ENCODE measurements around the gene WIPF3. TPM values are rescaled to one million over a fixed set of nuclear protein-coding genes. Genes with fewer than 3 reads are reported as not detected.
A peak's percentile ranks its signal among the peaks of the same experiment; 100 is the strongest.

The WIPF3 gene
- total and polyA plus RNA-seq, 5 donors, result 1.8 to 4.4 (median 2.8) TPM

- no peak overlapping the region for H3K27ac ChIP-seq (ENCODE audit: low read length)
- no peaks in the 10 kb centered on the region for H3K9me3 ChIP-seq (ENCODE audit: control insufficient read depth, low read length)
- H3K4me3 ChIP-seq (ENCODE audit: low read length), result no peak overlapping the region
- ATAC-seq (no peak), DNase-seq (no peak)
- WGBS, result 95% methylated on average over 3 of the region's 3 CpGs
- H3K4me1 ChIP-seq (ENCODE audit: control insufficient read depth, insufficient read depth, low read length), result peaks cover 14% of the 10 kb centered on the region
- intact Hi-C loops (cut with DNase I), result no loop called here
- no peaks in the 10 kb centered on the region for H3K27me3 ChIP-seq (ENCODE audit: control insufficient read depth, insufficient read depth)
Measured at GRCh38 chr7:29861884-29862283, 55.6 kb downstream of the WIPF3 start.

- DNase-seq (no peak), ATAC-seq (no peak)
- Histone ChIP-seq H3K9me3 (ENCODE audit: control insufficient read depth, low read length) (no peaks in the 10 kb centered on the region), H3K4me1 (ENCODE audit: control insufficient read depth, insufficient read depth, low read length) (peaks cover 10% of the 10 kb centered on the region), H3K27me3 (ENCODE audit: control insufficient read depth, insufficient read depth) (no peaks in the 10 kb centered on the region), H3K4me3 (ENCODE audit: low read length) (no peak overlapping the region), H3K27ac (ENCODE audit: low read length) (no peak overlapping the region)
- 30% methylated on average over 2 of the region's 2 CpGs for WGBS
- intact Hi-C loops (cut with DNase I), result no loop called here
Measured at GRCh38 chr7:29864656-29865055, 58.3 kb downstream of the WIPF3 start.

GRCh38 chr7:29865526-29865925, 59.2 kb downstream of the WIPF3 start:
- peak overlapping the region; percentile 52 for H3K27ac ChIP-seq (ENCODE audit: low read length)

GRCh38 chr7:29866490-29866930, 60.2 kb downstream of the WIPF3 start:
- Histone ChIP-seq H3K9me3 (ENCODE audit: control insufficient read depth, low read length) (no peaks in the 10 kb centered on the region), H3K4me1 (ENCODE audit: control insufficient read depth, insufficient read depth, low read length) (peaks cover 10% of the 10 kb centered on the region), H3K27ac (ENCODE audit: low read length) (no peak overlapping the region), H3K4me3 (ENCODE audit: low read length) (no peak overlapping the region), H3K27me3 (ENCODE audit: control insufficient read depth, insufficient read depth) (no peaks in the 10 kb centered on the region)
- DNase-seq (peak; percentile 67 to 83 (median 77)), ATAC-seq (peak; percentile 71 to 76)
- 21% methylated on average over 3 of the region's 3 CpGs for WGBS
- intact Hi-C loops (cut with DNase I), result no loop called here

More at GRCh38 chr7:29865526-29865925, 59.2 kb downstream of the WIPF3 start:
- peak in 2 of 3 donors; percentile 37 to 53 for DNase-seq
- Histone ChIP-seq H3K4me3 (ENCODE audit: low read length) (no peak overlapping the region), H3K4me1 (ENCODE audit: control insufficient read depth, insufficient read depth, low read length) (peaks cover 10% of the 10 kb centered on the region), H3K9me3 (ENCODE audit: control insufficient read depth, low read length) (no peaks in the 10 kb centered on the region), H3K27me3 (ENCODE audit: control insufficient read depth, insufficient read depth) (no peaks in the 10 kb centered on the region)
- peak; percentile 74 to 87 for ATAC-seq
- intact Hi-C loops (cut with DNase I), result no loop called here
- WGBS, result 59% methylated on average over 4 of the region's 4 CpGs

- intact Hi-C loops (cut with DNase I), result no loop called here
Measured at GRCh38 chr7:29871787-29872398, 65.6 kb downstream of the WIPF3 start.

GRCh38 chr7:29873644-29874294, 67.5 kb downstream of the WIPF3 start:
- DNase-seq (no peak), ATAC-seq (no peak)
- 92% methylated on average over 4 of the region's 4 CpGs for WGBS
- no peak overlapping the region for H3K27ac ChIP-seq (ENCODE audit: low read length)
- H3K9me3 ChIP-seq (ENCODE audit: control insufficient read depth, low read length), result no peaks in the 10 kb centered on the region
- no peaks in the 10 kb centered on the region for H3K27me3 ChIP-seq (ENCODE audit: control insufficient read depth, insufficient read depth)
- intact Hi-C loops (cut with DNase I), result no loop called here
- no peak overlapping the region for H3K4me3 ChIP-seq (ENCODE audit: low read length)
- no peaks in the 10 kb centered on the region for H3K4me1 ChIP-seq (ENCODE audit: control insufficient read depth, insufficient read depth, low read length)

More at GRCh38 chr7:29871787-29872398, 65.6 kb downstream of the WIPF3 start:
- Histone ChIP-seq H3K27me3 (ENCODE audit: control insufficient read depth, insufficient read depth) (no peaks in the 10 kb centered on the region), H3K4me1 (ENCODE audit: control insufficient read depth, insufficient read depth, low read length) (no peaks in the 10 kb centered on the region), H3K27ac (ENCODE audit: low read length) (no peak overlapping the region), H3K4me3 (ENCODE audit: low read length) (no peak overlapping the region), H3K9me3 (ENCODE audit: control insufficient read depth, low read length) (no peaks in the 10 kb centered on the region)
- WGBS, result 63% methylated on average over 5 of the region's 5 CpGs
- ATAC-seq, result no peak
- no peak for DNase-seq

GRCh38 chr7:29875741-29876140, 69.4 kb downstream of the WIPF3 start:
- WGBS, result 95% methylated on average over 13 of the region's 13 CpGs
- peak in 1 of 3 donors; percentile 55 for DNase-seq
- Histone ChIP-seq H3K4me3 (ENCODE audit: low read length) (no peak overlapping the region), H3K27ac (ENCODE audit: low read length) (no peak overlapping the region), H3K4me1 (ENCODE audit: control insufficient read depth, insufficient read depth, low read length) (no peaks in the 10 kb centered on the region), H3K27me3 (ENCODE audit: control insufficient read depth, insufficient read depth) (no peaks in the 10 kb centered on the region), H3K9me3 (ENCODE audit: control insufficient read depth, low read length) (no peaks in the 10 kb centered on the region)
- ATAC-seq, result no peak
- intact Hi-C loops (cut with DNase I), result no loop called here

GRCh38 chr7:29877196-29877595, 70.9 kb downstream of the WIPF3 start:
- WGBS, result 24% methylated on average over 3 of the region's 3 CpGs
- DNase-seq (no peak), ATAC-seq (no peak)
- intact Hi-C loops (cut with DNase I), result no loop called here
- H3K27me3 ChIP-seq (ENCODE audit: control insufficient read depth, insufficient read depth), result no peaks in the 10 kb centered on the region
- no peak overlapping the region for H3K27ac ChIP-seq (ENCODE audit: low read length)
- no peaks in the 10 kb centered on the region for H3K9me3 ChIP-seq (ENCODE audit: control insufficient read depth, low read length)
- H3K4me1 ChIP-seq (ENCODE audit: control insufficient read depth, insufficient read depth, low read length), result no peaks in the 10 kb centered on the region
- no peak overlapping the region for H3K4me3 ChIP-seq (ENCODE audit: low read length)

- WGBS, result 52% methylated on average over 5 of the region's 5 CpGs
- H3K4me3 ChIP-seq (ENCODE audit: low read length), result no peak overlapping the region
- intact Hi-C loops (cut with DNase I), result no loop called here
- ATAC-seq (no peak), DNase-seq (peak in 1 of 3 donors; percentile 59)
- no peak overlapping the region for H3K27ac ChIP-seq (ENCODE audit: low read length)
- H3K4me1 ChIP-seq (ENCODE audit: control insufficient read depth, insufficient read depth, low read length), result no peaks in the 10 kb centered on the region
- H3K27me3 ChIP-seq (ENCODE audit: control insufficient read depth, insufficient read depth), result no peaks in the 10 kb centered on the region
- H3K9me3 ChIP-seq (ENCODE audit: control insufficient read depth, low read length), result no peaks in the 10 kb centered on the region
Measured at GRCh38 chr7:29878081-29878688, 71.9 kb downstream of the WIPF3 start.

GRCh38 chr7:29879609-29880008, 73.3 kb downstream of the WIPF3 start:
- ATAC-seq (peak in 1 of 2 donors; percentile 40), DNase-seq (peak in 2 of 3 donors; percentile 59 to 69)
- intact Hi-C loops (cut with DNase I), result no loop called here
- H3K9me3 ChIP-seq (ENCODE audit: control insufficient read depth, low read length), result no peaks in the 10 kb centered on the region
- 44% methylated on average over 2 of the region's 2 CpGs for WGBS
- no peak overlapping the region for H3K27ac ChIP-seq (ENCODE audit: low read length)
- H3K4me3 ChIP-seq (ENCODE audit: low read length), result no peak overlapping the region
- H3K27me3 ChIP-seq (ENCODE audit: control insufficient read depth, insufficient read depth), result no peaks in the 10 kb centered on the region
- H3K4me1 ChIP-seq (ENCODE audit: control insufficient read depth, insufficient read depth, low read length), result no peaks in the 10 kb centered on the region

- Histone ChIP-seq H3K4me3 (ENCODE audit: low read length) (no peak overlapping the region), H3K27ac (ENCODE audit: low read length) (no peak overlapping the region), H3K27me3 (ENCODE audit: control insufficient read depth, insufficient read depth) (no peaks in the 10 kb centered on the region), H3K9me3 (ENCODE audit: control insufficient read depth, low read length) (no peaks in the 10 kb centered on the region), H3K4me1 (ENCODE audit: control insufficient read depth, insufficient read depth, low read length) (no peaks in the 10 kb centered on the region)
- WGBS, result 76% methylated on average over 7 of the region's 7 CpGs
- DNase-seq (peak in 1 of 3 donors; percentile 46), ATAC-seq (peak in 1 of 2 donors; percentile 60)
- intact Hi-C loops (cut with DNase I), result no loop called here
Measured at GRCh38 chr7:29881724-29882123, 75.4 kb downstream of the WIPF3 start.

All from right cardiac atrium (tissue), 5 donors.